Brain microvascular endothelial cell (primary cell): Measurements from ENCODE around the gene ARHGAP26.

Experiments used
- DNase-seq: peaks from one replicate; pipeline ENCODE4 v3.0.0-alpha.2; 2020
- H3K27ac ChIP-seq: fragments of 250-450 bp; sonication (Bioruptor Pico); 2 replicates; pipeline ENCODE4 v1.5.1; 2020; ENCODE audit warnings: mild to moderate bottlenecking, moderate library complexity
- H3K27me3 ChIP-seq: fragments of 250-450 bp; sonication (Bioruptor Pico); replicated peaks from 2 replicates; pipeline ENCODE4 v1.5.1; 2020; ENCODE audit warnings: mild to moderate bottlenecking
- H3K36me3 ChIP-seq: fragments of 250-450 bp; sonication (Bioruptor Pico); replicated peaks from 2 replicates; pipeline ENCODE4 v1.5.1; 2020; ENCODE audit warnings: mild to moderate bottlenecking
- H3K4me3 ChIP-seq: 2 replicates; pipeline ENCODE4 v1.5.1; 2011; ENCODE audit warnings: low read depth, mild to moderate bottlenecking, control low read depth, low read length, moderate library complexity
- in situ Hi-C: cut with HindIII; loops from 2 replicates; pipeline ENCODE4 v1.10.0; 2017; ENCODE audit warnings: low sequenced_read_pairs, low pct_ligation_motif_present
- TF ChIP-seq, protein P1 (sequence below): IDR thresholded peaks from 2 replicates; pipeline ENCODE4 v1.5.1; 2011; ENCODE audit warnings: low read depth, mild to moderate bottlenecking, moderate library complexity, low read length, control low read depth, inconsistent platforms; ENCODE audit errors: missing control alignments

Gene ARHGAP26

DNA sequence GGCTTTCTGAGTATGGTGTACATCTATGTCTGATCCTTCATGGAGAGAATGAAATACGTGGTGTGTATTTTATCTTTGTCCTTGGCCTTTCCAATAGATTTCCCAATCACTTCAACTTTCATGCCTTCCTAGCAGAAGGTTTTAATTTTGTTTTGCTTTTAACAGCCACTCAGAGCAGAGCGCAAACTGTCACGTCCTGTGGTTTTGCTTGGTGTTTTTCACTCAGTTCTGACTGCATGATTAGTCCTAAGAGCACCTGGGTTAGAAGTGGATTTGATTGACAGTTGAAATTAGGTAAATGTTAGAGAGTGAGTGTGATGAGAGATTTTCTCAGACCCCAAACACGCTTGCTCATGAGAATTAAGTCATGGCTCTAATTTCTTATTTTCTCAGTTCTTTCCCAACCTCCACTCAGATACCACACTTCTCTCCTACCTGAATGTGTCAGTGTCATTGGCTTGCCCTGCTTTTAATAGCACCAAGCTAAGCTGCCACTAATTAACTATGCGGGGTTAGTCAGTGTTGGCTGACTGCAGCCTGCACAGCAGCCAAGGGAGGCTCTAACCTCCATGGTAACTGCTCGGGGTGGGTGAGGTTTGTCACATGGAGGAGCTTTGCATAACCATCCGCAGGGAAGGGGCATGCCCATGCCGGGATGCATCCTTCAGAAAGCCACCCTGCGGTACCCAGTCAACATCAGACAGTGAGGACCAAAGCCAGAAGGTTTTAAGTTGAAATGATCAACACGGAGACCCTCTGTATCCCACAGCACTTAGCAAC lies 459.9 kb downstream of the ARHGAP26 start:
- no peak overlapping the region for H3K27ac ChIP-seq
- DNase-seq = no peak
- in situ Hi-C loops = no loop called here
- no peaks in the 10 kb centered on the region for H3K36me3 ChIP-seq
- H3K4me3 ChIP-seq = no peak overlapping the region
- TF ChIP-seq, protein P1, sequence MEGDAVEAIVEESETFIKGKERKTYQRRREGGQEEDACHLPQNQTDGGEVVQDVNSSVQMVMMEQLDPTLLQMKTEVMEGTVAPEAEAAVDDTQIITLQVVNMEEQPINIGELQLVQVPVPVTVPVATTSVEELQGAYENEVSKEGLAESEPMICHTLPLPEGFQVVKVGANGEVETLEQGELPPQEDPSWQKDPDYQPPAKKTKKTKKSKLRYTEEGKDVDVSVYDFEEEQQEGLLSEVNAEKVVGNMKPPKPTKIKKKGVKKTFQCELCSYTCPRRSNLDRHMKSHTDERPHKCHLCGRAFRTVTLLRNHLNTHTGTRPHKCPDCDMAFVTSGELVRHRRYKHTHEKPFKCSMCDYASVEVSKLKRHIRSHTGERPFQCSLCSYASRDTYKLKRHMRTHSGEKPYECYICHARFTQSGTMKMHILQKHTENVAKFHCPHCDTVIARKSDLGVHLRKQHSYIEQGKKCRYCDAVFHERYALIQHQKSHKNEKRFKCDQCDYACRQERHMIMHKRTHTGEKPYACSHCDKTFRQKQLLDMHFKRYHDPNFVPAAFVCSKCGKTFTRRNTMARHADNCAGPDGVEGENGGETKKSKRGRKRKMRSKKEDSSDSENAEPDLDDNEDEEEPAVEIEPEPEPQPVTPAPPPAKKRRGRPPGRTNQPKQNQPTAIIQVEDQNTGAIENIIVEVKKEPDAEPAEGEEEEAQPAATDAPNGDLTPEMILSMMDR = no peak
- H3K27me3 ChIP-seq = no peaks in the 10 kb centered on the region

DNA sequence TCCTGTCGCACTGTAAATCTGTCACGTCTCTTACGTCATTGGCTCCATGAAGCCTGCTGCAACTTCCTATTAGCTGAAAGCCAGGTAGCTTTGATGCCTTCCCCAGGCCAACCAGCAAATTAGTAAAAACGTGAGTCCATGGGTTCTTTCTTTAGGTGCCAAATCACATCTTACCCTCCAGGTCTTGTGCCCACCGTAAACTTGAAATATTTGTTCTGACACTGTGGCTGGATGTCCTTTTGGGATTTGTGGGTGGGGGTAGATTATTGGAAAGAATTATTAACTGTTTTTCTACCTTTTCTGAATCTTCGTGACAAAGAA lies 460.5 kb downstream of the ARHGAP26 start:
- H3K4me3 ChIP-seq = no peak overlapping the region
- DNase-seq = no peak
- no peaks in the 10 kb centered on the region for H3K36me3 ChIP-seq
- H3K27me3 ChIP-seq = no peaks in the 10 kb centered on the region
- no peak overlapping the region for H3K27ac ChIP-seq
- TF ChIP-seq, protein P1 = no peak
- in situ Hi-C loops = no loop called here

DNA sequence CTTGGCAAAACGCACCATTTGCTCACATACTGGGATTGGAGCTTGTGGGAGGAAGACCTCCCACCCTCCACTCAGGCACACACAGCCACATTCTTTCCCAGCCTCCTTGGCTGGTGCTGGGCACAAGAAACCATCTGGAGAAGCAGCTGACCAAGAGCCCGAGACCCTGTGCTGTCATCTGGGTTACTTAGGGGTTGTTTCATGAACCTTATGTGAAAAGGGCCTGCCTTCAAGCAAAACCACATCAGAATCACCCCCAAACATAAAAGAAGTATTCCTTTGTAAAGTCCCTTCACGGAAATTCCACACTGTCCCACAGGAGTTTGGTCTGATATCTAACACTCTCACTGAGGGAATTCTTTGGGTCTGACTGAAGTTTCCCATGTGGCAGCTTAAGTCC lies 461.2 kb downstream of the ARHGAP26 start:
- no peak overlapping the region for H3K4me3 ChIP-seq
- DNase-seq = no peak
- TF ChIP-seq, protein P1 = no peak

DNA sequence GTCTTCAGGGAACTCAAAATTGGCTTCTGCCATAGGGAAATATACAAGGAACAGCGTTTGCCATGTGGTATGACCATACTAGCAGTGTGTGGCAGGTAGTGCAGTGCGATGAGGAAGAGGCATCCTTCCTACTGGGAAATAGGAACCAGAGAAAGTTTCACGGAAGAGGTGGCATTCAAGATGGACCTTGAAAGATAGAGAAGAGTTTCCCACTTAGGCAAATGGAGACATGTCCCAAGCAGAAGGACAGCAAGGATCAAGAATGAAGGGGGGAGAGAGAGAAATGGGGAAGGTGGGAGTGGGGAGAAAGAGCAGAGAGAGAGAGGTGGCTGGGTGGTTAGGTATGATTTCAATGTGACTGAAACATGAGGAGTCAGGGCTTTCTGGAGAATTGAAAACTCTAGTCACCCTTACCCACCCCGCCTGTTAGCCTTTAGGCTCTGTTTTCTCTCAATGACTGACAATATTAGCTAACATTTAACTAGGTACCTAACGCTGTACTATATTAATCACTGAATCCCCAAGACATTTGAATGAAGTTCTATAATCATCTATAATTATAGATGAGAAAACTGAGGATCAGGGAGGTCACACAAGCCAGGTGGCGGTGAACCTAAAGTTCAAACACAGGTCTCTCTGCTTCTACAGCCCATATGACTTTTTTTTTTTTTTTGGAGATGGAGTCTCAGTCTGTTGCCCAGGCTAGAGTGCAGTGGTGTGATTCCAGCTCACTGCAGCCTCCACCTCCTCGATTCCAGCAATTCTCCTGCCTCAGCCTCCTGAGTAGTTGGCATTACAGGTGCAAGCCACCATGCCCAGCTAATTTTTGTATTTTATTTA lies 462.0 kb downstream of the ARHGAP26 start:
- DNase-seq = no peak
- TF ChIP-seq, protein P1 = no peak
- in situ Hi-C loops = no loop called here
- H3K27me3 ChIP-seq = no peaks in the 10 kb centered on the region
- H3K4me3 ChIP-seq = no peak overlapping the region
- H3K27ac ChIP-seq = no peak overlapping the region
- no peaks in the 10 kb centered on the region for H3K36me3 ChIP-seq

More for the DNA sequence above, 461.2 kb downstream of the ARHGAP26 start:
- in situ Hi-C loops = no loop called here
- Histone ChIP-seq H3K27ac (no peak overlapping the region), H3K36me3 (no peaks in the 10 kb centered on the region), H3K27me3 (no peaks in the 10 kb centered on the region)

DNA sequence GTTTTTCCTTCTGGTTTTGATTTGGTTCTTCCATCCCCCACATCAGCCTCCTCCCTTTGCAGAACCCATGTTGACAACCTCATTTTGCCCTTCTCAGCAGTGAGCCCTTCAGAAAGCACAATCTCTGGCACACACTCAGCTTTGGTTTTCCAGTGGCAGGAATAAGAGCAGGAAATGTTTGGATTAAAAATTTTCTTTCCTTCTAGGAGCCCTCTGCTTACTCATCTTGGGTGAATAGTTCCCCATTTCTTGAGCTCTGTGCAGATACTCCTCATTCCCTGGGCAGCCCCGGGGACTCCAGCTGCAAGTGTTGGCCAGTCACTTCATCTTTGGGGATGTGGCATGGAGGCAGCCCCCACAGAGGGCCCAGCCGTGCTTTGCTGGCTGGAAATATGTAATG lies 462.9 kb downstream of the ARHGAP26 start:
- Histone ChIP-seq H3K36me3 (no peaks in the 10 kb centered on the region), H3K4me3 (no peak overlapping the region), H3K27me3 (no peaks in the 10 kb centered on the region), H3K27ac (no peak overlapping the region)
- in situ Hi-C loops = no loop called here
- TF ChIP-seq, protein P1 = no peak
- no peak for DNase-seq
